Uterus (tissue), 2 donors: Measurements from ENCODE around the gene KCNG2.

ENCODE experiments used
- CTCF ChIP-seq, 4 experiments: fragments of 200-600 bp in 2 of 4; fragments of 450-650 bp in 2 of 4; sonication (generic) in 2 of 4; IDR thresholded peaks; one replicate each; pipeline ENCODE4 v1.5.1; 2016 to 2019; ENCODE audit warnings: antibody characterized with exemption in 4 of 4, mild to moderate bottlenecking in 2 of 4, moderate library complexity in 1 of 4
- POLR2A ChIP-seq, 2 donors: fragments of 450-650 bp; IDR thresholded peaks; one replicate each; pipeline ENCODE4 v1.6.1; 2016; ENCODE audit warnings: antibody characterized with exemption in 2 of 2, mild to moderate bottlenecking in 1 of 2, moderate library complexity in 1 of 2

GRCh38 chr18:79754022-79754761, 43.5 kb upstream of the KCNG2 start:
- TF ChIP-seq CTCF (IDR thresholded peaks at IDR 0.05), result no peak
- no peak for TF ChIP-seq POLR2A (IDR thresholded peaks at IDR 0.05)
